HS-27A (cell line): ENCODE data around the gene FGF7.
"Not testable (repeated sequence)": the region's sequence is repeated elsewhere in the genome, so short reads cannot be mapped to it uniquely, and the experiment has no call there.

Experiments
- DNase-seq: peaks from one replicate; pipeline ENCODE4 v3.0.0-alpha.2; 2012; ENCODE audit warnings: low read depth, missing footprints

Gene FGF7, protein sequence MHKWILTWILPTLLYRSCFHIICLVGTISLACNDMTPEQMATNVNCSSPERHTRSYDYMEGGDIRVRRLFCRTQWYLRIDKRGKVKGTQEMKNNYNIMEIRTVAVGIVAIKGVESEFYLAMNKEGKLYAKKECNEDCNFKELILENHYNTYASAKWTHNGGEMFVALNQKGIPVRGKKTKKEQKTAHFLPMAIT

DNA sequence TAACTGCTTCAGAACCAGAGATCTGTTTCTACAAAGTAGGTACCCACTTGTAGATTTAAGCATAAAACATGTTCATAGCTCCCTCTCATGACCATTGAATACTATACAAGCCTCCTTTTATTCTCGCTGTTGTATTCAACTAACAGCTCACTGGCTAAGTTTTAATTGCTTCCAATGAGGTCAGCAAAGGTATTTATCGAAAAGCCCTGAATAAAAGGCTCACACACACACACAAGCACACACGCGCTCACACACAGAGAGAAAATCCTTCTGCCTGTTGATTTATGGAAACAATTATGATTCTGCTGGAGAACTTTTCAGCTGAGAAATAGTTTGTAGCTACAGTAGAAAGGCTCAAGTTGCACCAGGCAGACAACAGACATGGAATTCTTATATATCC is at the start of gene FGF7:
FGF7 (plus strand) TSS at position 222 of the 400 bp plus-strand sequence. CDS start 1,056 bp downstream, outside the sequence.
- no peak for DNase-seq

DNA sequence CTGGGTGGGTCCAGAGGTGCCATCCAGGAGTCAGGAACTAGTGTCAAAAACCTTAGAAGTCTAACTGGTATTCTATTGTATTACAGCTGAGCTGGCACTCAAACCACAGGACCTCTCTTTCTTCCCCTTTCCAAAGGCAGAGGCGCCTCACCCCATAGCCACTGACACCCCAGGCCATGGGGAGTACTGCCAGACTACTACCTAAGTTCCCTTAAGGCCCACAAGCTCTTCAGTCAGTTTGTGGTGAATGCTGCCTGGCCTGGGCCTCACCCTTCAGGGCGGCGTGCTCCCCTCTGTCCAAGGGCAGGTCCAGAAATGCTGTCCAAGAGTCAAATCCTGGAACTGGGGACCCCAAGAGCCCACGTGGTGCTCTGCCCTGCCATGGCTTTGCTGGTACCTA is 43.0 kb upstream of the FGF7 start:
- no peak for DNase-seq

DNA sequence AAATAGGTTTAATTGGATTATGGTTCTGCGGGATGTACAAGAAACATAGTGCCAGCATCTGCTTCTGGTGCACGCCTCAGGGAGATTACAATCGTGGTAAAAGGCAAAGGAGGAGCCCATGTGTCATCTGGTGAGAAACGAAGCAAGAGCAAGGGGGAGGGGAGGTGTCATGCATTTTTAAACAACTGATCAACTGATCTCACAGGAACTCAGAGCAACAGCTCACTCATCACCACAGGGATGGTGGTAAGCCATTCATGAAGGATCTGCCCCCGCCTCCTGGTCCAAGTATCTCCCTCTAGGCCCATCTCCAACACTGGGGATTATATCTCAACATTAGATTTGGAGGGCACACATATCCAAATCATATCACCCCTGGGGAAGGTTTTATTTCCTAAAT is 42.1 kb upstream of the FGF7 start:
- DNase-seq = no peak

DNA sequence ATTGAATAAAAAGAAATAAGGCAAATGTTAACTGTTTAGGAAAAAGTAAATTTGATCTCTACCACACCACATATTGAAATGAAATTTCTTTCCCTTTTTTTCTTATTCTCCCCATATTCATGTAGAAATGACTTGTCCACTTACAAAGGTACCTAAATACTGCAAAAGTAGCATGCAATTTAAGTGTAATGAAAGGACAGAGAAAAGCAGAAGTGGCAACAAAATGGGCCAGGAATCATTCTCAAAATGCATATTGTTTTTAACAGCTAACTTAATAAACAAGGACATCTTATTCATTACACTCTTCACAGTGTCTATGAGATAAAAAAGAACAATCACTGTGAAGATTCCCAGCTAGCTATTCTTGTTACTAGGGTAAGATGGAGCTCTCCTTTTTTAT is 40.6 kb upstream of the FGF7 start:
- DNase-seq = no peak

DNA sequence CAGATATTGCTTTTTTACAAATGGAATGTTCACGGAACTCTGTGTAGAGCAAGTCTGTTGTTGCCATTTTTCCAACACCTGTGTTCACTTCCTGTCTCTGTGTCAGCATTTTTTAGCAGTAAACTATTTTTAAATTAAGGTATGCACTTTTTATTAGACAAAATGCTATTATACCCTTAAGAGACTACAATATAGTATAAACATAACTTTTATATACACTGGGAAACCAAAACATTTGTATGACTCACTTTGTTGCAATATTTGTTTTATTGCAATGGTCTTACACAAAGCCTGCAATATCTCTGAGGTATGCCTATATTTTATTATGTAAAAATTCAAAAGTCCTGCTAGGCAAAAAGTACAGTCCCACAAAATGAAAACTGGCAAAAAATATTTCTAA is 39.8 kb upstream of the FGF7 start:
- no peak for DNase-seq

DNA sequence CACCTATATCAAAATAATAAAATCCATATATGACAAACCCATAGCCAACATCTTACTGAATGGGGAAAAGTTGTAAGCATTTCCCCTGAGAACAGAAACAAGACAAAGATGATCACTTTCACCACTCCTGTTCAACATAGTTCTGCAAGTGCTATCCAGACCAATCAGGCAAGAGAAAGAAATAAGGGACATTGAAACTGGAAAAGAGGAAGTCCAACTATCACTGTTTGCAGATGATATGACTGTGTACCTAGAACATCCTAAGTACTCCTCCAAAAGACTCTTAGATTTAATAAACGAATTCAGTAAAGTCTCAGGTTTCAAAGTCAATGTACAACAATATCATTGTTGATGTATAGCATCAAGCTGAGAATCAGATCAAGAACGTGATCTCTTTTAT is 35.6 kb upstream of the FGF7 start:
- DNase-seq = no peak

DNA sequence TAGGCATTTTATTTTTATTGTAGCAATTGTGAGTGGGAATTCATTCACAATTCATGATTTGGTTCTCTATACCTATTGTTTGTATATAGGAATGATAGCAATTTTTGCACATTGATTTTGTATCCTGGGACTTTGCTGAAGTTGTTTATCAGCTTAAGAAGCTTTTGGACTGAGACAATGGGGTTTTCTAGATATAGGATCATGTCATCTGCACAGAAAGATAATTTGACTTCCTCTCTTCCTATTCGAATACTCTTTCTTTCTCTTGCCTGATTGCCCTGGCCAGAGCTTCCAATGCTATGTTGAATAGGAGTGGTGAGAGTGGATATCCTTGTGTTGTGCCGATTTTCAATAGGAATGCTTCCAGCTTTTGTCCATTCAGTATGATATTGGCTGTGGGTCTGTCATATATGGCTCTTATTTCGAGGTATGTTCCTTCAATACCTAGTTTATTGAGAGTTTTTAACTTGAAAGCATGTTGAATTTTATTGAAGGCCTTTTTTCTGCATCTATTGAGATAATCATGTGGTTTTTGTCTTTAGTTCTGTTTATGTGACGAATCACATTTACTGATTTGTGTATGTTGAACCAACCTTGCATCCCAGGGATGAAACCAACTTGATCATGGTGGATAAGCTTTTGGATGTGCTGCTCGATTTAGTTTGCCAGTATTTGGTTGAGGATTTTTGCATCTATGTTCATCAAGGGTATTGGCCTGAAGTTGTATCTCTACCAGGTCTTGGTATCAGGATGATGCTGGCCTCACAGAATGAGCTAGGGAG is 20.3 kb upstream of the FGF7 start:
- DNase-seq = not testable (repeated sequence)

DNA sequence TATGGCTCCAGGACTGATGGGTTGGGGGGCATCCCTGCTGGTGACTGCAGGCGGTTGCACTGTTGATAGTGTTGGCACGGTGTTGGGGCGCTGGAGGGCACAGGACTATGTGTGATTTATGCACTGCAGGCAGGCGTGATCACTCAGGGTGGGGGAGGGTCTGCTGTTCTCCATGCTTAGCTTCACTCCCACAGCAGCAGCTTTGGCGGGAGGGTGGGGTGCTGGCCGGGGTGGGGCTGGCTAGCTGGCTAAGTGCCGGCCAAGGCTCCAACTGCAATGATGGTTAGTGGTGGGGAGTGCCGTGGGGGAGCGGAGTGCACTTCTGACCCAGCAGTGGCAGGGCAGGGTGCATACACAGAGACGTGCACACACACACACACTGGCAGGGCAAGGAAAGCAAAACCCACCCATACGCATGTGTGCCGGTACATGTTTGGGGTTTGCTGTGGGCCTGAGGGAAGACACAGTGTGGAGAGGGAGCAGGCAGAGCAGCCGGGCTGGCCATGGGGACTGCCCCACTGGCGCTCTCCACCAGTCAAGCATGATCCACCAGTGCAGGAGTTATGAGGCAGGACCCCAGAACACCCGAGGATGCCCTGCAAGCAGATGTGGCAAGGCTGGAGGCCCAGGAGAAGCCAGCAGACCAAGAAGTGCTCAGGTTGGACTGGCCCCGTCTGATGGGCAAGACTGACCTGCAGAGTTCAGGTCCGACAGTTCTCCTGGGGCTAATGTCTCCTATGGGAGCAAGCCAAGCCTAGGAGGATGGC is 16.5 kb upstream of the FGF7 start:
- DNase-seq = no peak

DNA sequence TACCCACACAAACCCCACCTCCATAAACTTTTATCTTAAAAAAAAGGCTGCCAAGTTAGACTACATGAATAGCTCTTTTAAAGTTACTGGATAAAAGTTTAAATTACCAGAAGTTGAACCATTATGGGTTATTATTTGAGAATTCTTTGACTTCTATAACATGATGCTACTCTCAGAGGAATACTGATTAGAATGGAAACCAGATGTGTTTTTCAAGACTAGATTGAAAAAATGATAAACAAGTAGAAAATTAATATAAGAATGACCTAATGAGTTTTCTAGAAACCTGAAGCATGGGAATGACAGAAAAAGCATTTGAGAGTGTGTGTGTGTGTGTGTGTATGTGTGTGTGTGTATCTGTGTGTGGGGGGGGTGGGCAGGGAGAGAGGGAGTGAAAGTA is 12.4 kb upstream of the FGF7 start:
- no peak for DNase-seq

DNA sequence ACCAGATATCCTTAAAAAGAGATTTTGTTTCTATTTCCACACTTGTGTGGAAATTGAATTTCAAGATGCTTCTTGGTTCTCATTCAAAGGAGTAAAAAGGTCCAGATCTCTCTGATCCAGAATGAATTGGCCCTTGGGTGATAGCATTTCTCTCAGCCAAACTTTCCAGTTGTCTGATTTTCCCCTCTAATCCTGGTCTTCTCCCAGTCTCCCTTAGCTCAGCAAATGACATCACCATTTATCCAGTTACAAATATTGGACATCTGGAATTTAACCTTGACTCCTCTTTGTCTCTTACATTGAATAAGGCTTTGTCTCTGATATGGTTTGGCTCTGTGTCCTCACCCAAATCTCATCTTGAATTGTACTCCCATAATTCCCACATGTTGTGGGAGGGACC is 10.2 kb upstream of the FGF7 start:
- DNase-seq = no peak

DNA sequence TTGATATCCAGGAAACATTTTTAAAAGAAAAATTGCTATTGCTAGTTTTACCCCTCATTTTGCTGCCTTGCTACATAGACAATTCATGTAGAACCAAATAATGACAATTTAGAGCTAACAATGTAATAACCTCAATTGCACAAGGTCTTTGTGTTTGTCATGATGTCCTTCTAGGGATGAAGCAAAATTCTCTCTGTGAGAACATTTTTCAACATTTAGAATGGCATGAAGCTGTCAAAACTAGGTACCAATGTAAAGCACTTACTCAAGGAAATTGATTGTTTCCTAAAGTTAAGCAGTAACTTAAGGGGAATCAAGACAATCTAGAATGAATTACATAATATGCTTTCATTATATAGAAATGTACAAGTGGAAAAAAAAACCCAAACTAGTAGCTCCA is 7.9 kb upstream of the FGF7 start:
- DNase-seq = no peak

DNA sequence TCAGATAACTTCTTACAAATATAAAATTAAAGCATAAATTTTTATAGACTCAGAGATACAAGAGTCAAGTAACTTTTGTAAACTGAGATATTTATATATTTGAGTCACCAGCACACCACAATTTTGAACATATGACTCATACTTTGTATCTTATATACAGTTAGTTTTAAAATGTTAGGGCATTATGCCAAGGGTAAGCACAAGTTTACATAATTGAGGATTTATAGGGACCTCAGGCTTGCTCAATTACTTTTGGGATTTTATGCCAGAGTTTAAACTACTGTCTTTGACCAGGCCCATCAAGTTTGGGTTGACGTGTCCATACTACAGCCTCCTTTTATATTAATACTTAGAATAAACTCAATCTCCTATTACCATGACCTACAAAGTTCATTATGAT is 7.4 kb upstream of the FGF7 start:
- no peak for DNase-seq

DNA sequence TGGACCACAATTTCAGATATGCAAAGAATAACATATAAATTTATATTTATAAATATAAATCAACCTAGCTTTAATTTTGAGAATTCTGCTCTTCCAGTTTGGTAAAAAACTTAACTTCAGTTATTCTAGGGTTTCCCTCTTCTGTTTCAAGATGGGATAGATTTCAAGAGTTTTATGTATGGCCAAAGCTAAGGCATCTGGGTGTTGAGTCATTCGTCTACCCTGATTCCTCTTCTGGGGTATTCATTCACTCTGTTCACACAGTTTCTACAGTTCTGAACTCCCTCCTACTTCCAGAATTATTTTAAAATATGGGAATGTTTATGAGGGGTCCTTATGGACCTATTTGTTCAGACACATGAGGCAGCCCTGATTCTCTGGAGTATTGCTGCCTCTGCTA is 4.2 kb upstream of the FGF7 start:
- no peak for DNase-seq

DNA sequence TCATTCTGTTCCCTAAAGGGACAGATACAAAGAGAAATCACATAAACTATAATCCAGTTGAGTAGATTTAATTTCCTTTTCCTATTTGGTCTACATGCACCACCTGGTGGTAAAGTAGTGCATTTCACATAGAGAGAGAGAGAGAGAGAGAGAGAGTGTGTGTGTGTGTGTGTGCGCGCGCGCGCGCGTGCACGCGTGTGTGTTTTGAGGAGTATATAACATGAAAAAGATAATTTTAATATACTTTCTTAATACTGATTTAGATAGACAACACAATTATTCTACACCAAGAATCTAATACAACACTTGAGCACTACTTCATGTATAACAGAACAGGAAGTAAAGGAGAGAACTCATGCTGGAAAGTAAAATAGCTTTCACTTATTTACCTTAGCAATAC is 1.1 kb upstream of the FGF7 start:
- no peak for DNase-seq

DNA sequence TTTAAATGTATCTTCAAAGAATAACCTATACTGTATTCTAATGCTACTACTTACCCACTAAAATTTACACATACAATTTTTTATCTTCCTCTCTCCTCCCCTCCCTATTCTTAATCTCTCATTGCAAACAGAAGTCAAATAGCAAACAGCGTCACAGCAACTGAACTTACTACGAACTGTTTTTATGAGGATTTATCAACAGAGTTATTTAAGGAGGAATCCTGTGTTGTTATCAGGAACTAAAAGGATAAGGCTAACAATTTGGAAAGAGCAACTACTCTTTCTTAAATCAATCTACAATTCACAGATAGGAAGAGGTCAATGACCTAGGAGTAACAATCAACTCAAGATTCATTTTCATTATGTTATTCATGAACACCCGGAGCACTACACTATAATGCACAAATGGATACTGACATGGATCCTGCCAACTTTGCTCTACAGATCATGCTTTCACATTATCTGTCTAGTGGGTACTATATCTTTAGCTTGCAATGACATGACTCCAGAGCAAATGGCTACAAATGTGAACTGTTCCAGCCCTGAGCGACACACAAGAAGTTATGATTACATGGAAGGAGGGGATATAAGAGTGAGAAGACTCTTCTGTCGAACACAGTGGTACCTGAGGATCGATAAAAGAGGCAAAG is 984 bp downstream of the FGF7 start:
- DNase-seq = no peak

DNA sequence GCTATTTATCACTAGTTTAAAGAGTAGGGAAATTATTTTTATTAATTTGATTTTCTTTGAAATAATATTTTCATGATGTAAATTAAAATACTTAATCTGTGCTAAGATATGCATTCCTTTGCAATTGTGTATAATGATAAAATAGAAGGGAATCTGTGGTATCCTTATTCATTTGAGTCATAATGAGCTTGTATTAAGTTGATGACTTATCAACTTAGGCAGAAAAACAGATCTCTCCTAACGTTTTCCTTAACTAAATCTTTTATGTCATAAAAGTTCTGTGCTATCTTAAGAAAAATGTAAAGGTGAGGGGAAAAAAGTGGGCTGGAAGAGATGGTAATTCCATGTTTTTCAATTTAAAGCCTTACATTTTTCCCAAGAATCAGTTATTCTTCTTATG is 1.9 kb downstream of the FGF7 start:
- no peak for DNase-seq

DNA sequence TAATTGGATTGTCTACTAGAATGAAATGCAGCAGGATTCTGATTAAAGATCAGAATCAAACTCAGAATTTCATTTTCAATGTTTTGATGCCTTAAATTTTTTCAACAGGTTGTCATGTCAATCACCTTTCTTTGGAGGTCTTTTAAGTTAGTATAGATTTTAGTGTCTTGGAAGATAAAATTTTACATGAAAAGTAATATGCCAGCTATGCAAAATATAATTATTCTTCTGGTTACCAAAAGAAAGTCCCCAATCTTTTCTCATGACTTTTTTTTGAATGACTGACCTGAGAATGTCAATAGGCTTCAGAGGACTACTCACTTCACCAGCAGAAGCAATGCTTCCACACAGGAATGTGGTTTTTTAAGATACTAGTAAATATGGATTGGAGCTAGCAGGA is 4.3 kb downstream of the FGF7 start:
- DNase-seq = no peak

DNA sequence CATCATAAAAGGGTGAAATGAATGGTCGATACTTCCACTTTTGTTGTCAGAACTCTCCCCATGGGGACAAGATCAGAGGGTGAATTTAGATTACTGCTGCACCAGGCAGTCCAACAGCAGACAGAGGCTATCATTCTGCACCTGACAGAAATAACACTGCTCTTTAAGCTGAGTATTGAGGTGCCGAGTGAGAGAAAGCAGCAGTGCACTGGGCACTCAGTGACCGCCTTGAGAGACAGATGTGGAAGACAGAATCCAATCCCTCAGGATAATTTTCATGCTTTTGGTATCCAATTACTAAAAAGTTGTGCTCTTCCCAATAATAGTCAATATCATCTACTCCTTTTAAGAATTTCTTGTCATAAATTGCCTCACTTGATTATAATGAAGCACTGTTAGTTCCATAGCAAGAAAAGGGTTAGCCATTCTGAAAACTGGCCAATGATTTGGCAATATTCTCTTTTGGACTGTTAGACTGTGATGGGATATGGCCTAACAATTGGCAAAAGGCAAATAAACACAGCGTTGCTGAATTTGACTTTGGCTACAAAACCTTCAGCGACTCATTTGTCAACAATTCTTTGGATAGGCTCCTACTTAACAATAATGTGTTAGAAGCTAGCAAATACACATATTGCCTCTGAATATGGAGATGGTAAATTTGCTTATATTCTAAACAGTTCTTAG is 5.5 kb downstream of the FGF7 start:
- DNase-seq = no peak

DNA sequence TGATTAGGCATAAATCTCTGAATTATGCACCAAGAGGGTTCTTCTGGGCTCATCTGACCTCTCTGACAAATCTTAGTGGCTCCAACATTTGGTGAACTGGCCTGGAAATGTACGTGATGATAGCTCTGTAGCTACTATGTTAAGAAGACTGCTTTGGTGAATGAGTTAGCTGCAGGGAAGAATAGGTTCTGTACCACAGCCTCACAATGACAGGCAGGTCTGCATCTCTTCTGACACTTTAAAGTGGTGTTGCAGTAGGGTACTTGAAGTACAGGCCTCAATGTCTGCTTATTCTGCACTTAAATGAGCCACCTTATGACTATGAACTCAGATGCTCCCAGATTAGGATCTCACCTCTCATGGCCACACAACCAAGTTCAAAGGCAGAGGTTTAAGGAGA is 7.0 kb downstream of the FGF7 start:
- no peak for DNase-seq

DNA sequence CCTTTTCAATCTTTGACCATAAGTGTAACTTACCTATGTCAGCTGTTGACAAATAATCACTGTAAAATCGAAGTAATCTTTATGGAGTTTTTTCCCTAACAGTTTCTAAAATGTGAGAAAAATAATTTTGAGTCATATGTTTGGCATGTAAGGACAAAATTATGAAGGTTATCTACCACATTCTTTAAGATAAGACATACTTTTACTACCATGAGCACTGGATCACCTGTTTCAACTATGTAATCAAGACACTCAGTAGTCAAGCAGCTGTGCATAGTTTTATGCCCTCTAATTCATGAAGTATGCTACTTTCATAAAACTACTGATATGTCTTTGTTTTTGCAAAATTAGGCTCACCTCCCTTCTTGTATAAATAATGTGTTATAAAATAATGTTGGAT is 12.1 kb downstream of the FGF7 start:
- DNase-seq = peak; percentile 78

DNA sequence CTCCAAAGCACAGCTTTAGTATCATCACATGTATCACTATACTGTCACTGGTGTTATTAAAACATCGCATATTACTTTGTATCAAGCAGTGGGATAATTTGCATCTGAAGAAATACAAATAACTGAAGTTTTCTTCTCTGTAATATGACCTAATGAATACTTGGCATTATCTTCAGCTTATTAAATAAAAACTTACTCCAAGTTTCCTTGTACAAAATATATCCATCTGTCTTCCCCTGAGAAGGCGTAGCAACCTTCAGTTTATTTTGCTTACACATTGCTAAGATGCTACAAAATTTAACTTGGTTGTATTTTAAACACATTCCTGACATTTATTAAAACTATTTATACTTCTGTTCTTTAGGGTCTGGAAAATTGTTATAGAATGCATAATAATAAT is 13.7 kb downstream of the FGF7 start:
- no peak for DNase-seq

DNA sequence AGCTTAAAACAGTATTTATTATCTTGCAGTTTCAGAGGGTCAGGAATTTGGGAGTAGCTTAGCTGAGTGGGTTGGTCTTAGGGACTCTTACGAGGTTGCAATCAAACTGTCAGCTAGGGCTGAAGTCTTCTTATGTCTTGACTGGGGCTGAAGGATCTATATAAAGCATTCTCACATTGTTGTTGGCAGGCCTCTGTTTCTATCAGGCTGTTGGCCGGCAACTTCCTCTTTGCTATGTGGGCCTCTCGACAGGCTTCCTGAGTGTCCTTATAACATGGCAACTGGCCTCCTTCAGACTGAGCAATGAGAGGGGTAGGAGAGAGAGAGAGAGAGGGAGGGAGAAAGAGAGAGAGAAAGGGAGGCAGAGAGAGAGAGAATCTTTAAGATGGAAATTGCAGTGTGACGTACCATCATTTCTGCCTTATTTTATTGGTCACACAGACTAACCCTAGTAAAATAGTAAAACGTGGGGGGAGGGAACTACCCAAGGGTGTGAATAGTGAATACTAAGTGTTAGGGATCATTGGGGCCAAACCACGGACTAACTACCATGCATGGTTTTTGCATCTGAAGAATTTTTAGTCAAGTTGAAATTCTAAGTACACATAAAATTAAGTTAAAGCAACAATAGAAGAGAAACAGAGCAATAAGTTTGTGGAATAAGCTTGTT is 16.1 kb downstream of the FGF7 start:
- DNase-seq = no peak
